ENCODE measurements around the gene ACP7. TPM values are rescaled to one million over a fixed set of nuclear protein-coding genes. Genes with fewer than 3 reads are reported as not detected.

ACP7 gene
- total RNA-seq, 4 donors from 2014 or later, result not detected

GRCh38 chr19:39083599-39083982 lies 577 bp upstream of the ACP7 start:
- TF ChIP-seq POLR2AphosphoS5 (IDR thresholded peaks at IDR 0.05), result no peak
- TF ChIP-seq EP300 (IDR thresholded peaks at IDR 0.05), result no peak
- no peak for TF ChIP-seq POLR2A (IDR thresholded peaks at IDR 0.05; ENCODE audit: low read depth)
- TF ChIP-seq CTCF (IDR thresholded peaks at IDR 0.05), result no peak
- intact Hi-C loops (cut with DNase I), result no loop called here
- 2% methylated on average over 10 of the region's 14 CpGs for WGBS
- Histone ChIP-seq H3K36me3 (no peaks in the 10 kb centered on the region), H3K4me1 (peaks cover 5 to 20% (median 17%) of the 10 kb centered on the region in 4 donors), H3K9me3 (no peaks in the 10 kb centered on the region), H3K4me3 (peak overlapping the region in 3 of 4 donors; percentile 16 to 27 (median 26)), H3K27ac (replicated peaks in 1 of 4) (no peak overlapping the region), H3K27me3 (peaks cover 0 to 96% (median 29%) of the 10 kb centered on the region in 4 donors)
- no peak for DNase-seq (ENCODE audit: extremely low spot score)

GRCh38 chr19:39084732-39085080 lies 538 bp downstream of the ACP7 start:
- Histone ChIP-seq H3K27me3 (peaks cover 0 to 91% (median 29%) of the 10 kb centered on the region in 4 donors), H3K4me3 (no peak overlapping the region), H3K27ac (replicated peaks in 1 of 4) (no peak overlapping the region), H3K4me1 (peaks cover 5 to 20% (median 17%) of the 10 kb centered on the region in 4 donors), H3K36me3 (no peaks in the 10 kb centered on the region), H3K9me3 (no peaks in the 10 kb centered on the region)
- 59% methylated on average over 5 of the region's 7 CpGs for WGBS
- DNase-seq (ENCODE audit: extremely low spot score), result no peak
- no peak for TF ChIP-seq EP300 (IDR thresholded peaks at IDR 0.05)
- no peak for TF ChIP-seq POLR2A (IDR thresholded peaks at IDR 0.05; ENCODE audit: low read depth)
- TF ChIP-seq CTCF (IDR thresholded peaks at IDR 0.05), result no peak
- TF ChIP-seq POLR2AphosphoS5 (IDR thresholded peaks at IDR 0.05), result no peak
- intact Hi-C loops (cut with DNase I), result no loop called here

- Histone ChIP-seq H3K36me3 (no peaks in the 10 kb centered on the region), H3K4me3 (no peak overlapping the region), H3K27me3 (peaks cover 0 to 90% (median 29%) of the 10 kb centered on the region in 4 donors), H3K4me1 (peaks cover 5 to 20% (median 17%) of the 10 kb centered on the region in 4 donors), H3K27ac (replicated peaks in 1 of 4) (no peak overlapping the region), H3K9me3 (no peaks in the 10 kb centered on the region)
- TF ChIP-seq CTCF (IDR thresholded peaks at IDR 0.05), result no peak
- no peak for TF ChIP-seq POLR2AphosphoS5 (IDR thresholded peaks at IDR 0.05)
- TF ChIP-seq EP300 (IDR thresholded peaks at IDR 0.05), result no peak
- no peak for TF ChIP-seq POLR2A (IDR thresholded peaks at IDR 0.05; ENCODE audit: low read depth)
- 97% methylated on average over 6 of the region's 8 CpGs for WGBS
- intact Hi-C loops (cut with DNase I), result no loop called here
- DNase-seq (ENCODE audit: extremely low spot score), result no peak
These were observed 1.2 kb downstream of the ACP7 start for GRCh38 chr19:39085392-39085791.

GRCh38 chr19:39086386-39086785 lies 2.2 kb downstream of the ACP7 start:
- WGBS, result 79% methylated on average over 4 of the region's 4 CpGs
- H3K27me3 ChIP-seq, result peaks cover 0 to 90% (median 29%) of the 10 kb centered on the region in 4 donors
- intact Hi-C loops (cut with DNase I), result no loop called here

More at GRCh38 chr19:39086386-39086785, 2.2 kb downstream of the ACP7 start:
- Histone ChIP-seq H3K4me3 (no peak overlapping the region), H3K9me3 (no peaks in the 10 kb centered on the region), H3K27ac (replicated peaks in 1 of 4) (no peak overlapping the region), H3K36me3 (no peaks in the 10 kb centered on the region), H3K4me1 (peaks cover 5 to 20% (median 17%) of the 10 kb centered on the region in 4 donors)
- TF ChIP-seq POLR2A (IDR thresholded peaks at IDR 0.05; ENCODE audit: low read depth) (no peak), CTCF (IDR thresholded peaks at IDR 0.05) (no peak), EP300 (IDR thresholded peaks at IDR 0.05) (no peak), POLR2AphosphoS5 (IDR thresholded peaks at IDR 0.05) (no peak)
- DNase-seq (ENCODE audit: extremely low spot score), result no peak

Data from esophagus muscularis mucosa (tissue), 4 donors.